ENCODE results near the gene CPNE6. TPM values are rescaled to one million over a fixed set of nuclear protein-coding genes. Genes with fewer than 3 reads are reported as not detected.

Gene CPNE6
- total and polyA plus RNA-seq, 12 donors: 0.12 to 0.64 (median 0.41) TPM; not detected in 8

DNA sequence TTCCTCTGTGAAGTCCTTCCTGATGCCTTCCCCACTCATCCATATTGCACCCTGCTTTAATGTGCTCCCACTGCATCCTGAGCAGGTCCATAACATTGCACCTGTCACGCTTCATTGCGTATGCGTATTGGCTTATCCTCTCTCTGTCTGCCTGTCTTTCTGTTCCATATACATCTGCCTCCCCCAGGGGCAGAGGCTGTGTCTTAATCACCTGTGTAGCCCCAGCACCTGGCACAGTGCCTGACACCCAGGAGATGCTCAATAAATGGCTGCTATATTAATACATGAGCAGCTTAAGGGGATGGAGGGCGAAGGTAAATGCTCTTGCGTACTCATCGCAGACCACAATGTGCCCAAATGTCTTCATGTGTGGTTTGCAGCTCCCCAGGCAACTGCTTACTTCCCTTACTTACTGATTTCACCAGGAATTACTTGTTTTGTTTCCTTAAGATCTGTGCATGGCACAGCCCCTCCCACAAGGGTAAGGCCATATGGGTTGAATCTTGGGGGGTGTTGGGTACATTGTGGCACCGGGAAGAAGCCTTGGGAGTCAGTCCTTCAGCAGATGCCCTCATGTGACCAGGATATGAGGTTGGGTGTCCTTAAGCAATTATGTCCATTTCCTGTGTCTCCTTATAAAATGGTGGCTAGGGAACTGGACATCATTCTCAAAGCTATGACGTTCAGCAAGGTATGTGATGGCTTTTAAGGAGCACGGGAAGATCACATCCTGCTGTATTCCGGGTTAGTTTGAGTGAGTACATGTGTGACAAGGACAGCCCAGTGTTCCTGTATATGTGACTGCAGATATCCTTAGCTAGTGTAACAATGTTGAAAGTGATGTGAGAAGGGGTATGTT, 848 bp upstream of the CPNE6 start:
- no peak overlapping the region for H3K4me3 ChIP-seq
- peaks cover 0 to 5% (median 0%) of the 10 kb centered on the region in 9 donors for H3K4me1 ChIP-seq
- WGBS, 2 donors: 79 to 85% methylated on average over 10 of the region's 10 CpGs
- H3K27ac ChIP-seq: no peak overlapping the region
- ATAC-seq: no peak
- TF ChIP-seq, protein P1, sequence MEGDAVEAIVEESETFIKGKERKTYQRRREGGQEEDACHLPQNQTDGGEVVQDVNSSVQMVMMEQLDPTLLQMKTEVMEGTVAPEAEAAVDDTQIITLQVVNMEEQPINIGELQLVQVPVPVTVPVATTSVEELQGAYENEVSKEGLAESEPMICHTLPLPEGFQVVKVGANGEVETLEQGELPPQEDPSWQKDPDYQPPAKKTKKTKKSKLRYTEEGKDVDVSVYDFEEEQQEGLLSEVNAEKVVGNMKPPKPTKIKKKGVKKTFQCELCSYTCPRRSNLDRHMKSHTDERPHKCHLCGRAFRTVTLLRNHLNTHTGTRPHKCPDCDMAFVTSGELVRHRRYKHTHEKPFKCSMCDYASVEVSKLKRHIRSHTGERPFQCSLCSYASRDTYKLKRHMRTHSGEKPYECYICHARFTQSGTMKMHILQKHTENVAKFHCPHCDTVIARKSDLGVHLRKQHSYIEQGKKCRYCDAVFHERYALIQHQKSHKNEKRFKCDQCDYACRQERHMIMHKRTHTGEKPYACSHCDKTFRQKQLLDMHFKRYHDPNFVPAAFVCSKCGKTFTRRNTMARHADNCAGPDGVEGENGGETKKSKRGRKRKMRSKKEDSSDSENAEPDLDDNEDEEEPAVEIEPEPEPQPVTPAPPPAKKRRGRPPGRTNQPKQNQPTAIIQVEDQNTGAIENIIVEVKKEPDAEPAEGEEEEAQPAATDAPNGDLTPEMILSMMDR (IDR thresholded peaks at IDR 0.05): no peak
- H3K9me3 ChIP-seq: no peaks in the 10 kb centered on the region
- intact Hi-C loops (cut with DNase I): no loop called here
- DNase-seq: no peak
- peaks cover 0 to 35% (median 8%) of the 10 kb centered on the region in 7 donors for H3K27me3 ChIP-seq
- no peaks in the 10 kb centered on the region for H3K36me3 ChIP-seq

DNA sequence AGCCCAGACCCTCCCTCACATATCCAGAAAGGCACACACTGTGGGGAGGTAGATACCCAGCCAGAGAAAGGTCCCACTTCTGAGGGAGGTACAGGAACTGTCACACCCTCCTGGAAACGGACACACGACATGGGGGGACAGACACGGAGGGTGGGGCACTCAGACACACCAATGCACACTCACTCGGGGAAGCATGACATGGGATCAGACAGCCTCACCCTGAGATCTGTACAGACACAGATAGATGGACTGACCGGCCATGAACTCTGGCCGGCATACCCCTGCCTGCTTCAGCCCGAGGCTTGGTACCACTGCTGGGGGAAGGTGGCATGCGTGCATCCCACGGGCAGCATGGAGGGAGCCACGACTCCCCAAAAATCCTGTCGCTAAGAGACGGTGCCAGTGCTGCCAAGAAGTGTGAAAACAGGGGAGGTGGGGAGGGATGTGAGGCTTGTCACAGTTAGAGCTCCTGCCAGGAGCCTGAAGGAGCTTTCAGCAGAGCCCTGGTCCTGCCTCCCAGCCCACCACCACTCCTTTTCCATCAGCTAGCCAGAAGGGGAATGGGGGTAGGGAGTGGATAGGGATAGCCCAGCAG, 571 bp downstream of the CPNE6 start:
- intact Hi-C loops (cut with DNase I): no loop called here
- peaks cover 0 to 5% (median 0%) of the 10 kb centered on the region in 9 donors for H3K4me1 ChIP-seq
- peaks cover 0 to 40% (median 8%) of the 10 kb centered on the region in 7 donors for H3K27me3 ChIP-seq
- no peaks in the 10 kb centered on the region for H3K9me3 ChIP-seq
- ATAC-seq (no peak), DNase-seq (no peak)
- WGBS, 2 donors: 67 to 70% methylated on average over 12 of the region's 12 CpGs
- H3K27ac ChIP-seq: no peak overlapping the region
- no peak overlapping the region for H3K4me3 ChIP-seq
- TF ChIP-seq, protein P1 (IDR thresholded peaks at IDR 0.05): no peak
- H3K36me3 ChIP-seq: no peaks in the 10 kb centered on the region

DNA sequence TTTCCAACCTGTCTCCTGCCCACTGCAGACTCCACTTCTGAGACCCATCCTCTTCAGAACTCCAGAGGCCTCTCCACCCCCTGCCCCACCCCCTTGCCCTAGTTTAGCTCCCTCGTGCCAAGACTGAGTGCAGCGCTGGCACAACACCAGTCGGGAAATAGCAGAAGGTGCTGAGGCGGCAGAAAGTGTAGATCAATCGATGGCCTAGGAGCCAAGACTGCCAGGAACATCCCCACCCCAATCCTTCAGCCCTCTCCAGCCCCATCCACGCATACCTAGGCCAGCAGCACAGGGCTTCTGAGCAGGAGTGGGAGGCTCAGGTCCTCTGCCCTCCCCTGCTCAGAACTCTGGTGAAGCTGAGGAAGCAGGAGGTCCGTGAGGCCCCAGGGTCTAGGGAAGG, 1.1 kb downstream of the CPNE6 start:
- ATAC-seq (no peak), DNase-seq (no peak)
- Histone ChIP-seq H3K27ac (no peak overlapping the region), H3K4me1 (peaks cover 0 to 5% (median 0%) of the 10 kb centered on the region in 9 donors), H3K36me3 (no peaks in the 10 kb centered on the region), H3K9me3 (no peaks in the 10 kb centered on the region), H3K27me3 (peaks cover 0 to 40% (median 8%) of the 10 kb centered on the region in 7 donors), H3K4me3 (no peak overlapping the region)
- 74 to 75% methylated on average over 7 of the region's 7 CpGs for WGBS, 2 donors
- TF ChIP-seq, protein P1 (IDR thresholded peaks at IDR 0.05): no peak
- intact Hi-C loops (cut with DNase I): no loop called here

DNA sequence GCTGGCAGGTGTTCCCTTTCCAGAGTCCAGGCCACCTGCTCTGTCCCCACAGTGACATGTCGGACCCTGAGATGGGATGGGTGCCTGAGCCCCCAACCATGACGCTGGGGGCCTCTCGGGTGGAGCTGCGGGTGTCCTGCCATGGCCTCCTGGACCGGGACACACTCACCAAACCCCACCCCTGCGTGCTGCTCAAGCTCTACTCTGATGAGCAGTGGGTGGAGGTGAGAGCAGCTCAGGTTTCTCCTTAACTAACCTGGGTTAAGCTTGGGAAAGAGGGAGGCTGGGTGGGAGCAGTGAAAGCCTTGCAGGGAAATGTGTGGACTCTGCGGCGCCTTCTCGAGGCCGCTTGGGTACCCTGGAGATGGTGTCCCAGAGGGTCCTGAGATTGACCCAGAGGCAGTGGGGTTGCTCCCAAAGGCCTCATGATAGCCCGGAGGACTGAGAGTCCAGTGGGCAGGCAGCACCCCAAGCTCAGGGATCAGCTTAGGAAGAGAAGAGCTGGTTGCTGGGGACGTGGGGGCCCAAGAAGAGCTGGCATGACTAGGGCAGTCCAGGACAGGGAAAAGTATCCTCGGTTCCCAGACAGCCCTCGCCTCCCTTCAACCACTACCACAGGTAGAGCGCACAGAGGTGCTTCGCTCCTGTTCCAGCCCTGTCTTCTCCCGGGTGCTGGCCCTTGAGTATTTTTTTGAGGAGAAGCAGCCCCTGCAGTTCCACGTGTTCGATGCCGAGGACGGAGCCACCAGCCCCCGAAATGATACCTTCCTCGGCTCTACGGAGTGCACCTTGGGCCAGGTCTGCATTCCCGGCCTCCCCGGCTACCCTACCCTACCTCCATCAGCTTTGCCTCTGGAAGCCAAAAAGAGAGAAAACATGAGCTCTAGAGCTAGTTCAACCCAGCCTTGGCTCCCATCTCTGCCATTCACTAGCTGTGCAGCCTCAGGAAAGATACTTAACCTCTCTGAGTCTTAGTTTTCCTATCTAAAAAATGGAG, 1.8 kb downstream of the CPNE6 start:
- H3K4me3 ChIP-seq: no peak overlapping the region
- WGBS, 2 donors: 81 to 85% methylated on average over 26 of the region's 26 CpGs
- TF ChIP-seq, protein P1 (IDR thresholded peaks at IDR 0.05): no peak
- H3K27ac ChIP-seq: no peak overlapping the region
- no peaks in the 10 kb centered on the region for H3K9me3 ChIP-seq
- H3K27me3 ChIP-seq: peaks cover 0 to 40% (median 8%) of the 10 kb centered on the region in 7 donors
- peaks cover 0 to 5% (median 0%) of the 10 kb centered on the region in 9 donors for H3K4me1 ChIP-seq
- no peak for DNase-seq
- ATAC-seq: no peak
- no peaks in the 10 kb centered on the region for H3K36me3 ChIP-seq
- intact Hi-C loops (cut with DNase I): no loop called here

Data from heart right ventricle (tissue), 16 donors.